22Rv1 (cell line): ENCODE measurements around the gene PDIA5.

ENCODE experiments used
- H3K27ac ChIP-seq: fragments of 450-650 bp; 2 replicates; pipeline ENCODE4 v1.5.1; 2017
- CTCF ChIP-seq: fragments of 450-650 bp; IDR thresholded peaks from 2 replicates; pipeline ENCODE4 v1.5.1; 2017; ENCODE audit warnings: mild to moderate bottlenecking
- ZFX ChIP-seq: fragments of 450-650 bp; IDR thresholded peaks from 2 replicates; pipeline ENCODE4 v1.6.1; 2017; ENCODE audit warnings: antibody characterized with exemption, borderline replicate concordance

Gene PDIA5

DNA sequence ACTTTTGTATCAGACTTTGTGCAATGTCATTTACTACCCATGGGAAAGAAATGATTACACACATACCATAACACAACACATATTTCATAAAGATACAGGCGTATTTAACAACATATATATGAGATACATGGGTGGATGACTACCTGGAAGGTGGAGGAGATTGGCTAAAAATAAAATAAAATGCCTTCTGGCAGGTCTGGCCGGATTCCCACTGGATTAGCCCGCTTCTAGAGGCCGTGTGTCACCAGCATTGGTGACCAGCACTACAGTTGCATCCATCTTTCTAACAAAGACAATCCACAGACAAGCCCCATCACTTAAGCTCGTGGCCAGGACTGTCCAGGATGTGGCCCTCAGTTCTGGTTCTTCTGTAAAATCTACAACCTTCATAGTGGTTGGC lies 114.0 kb downstream of the PDIA5 start:
- TF ChIP-seq ZFX (no peak), CTCF (no peak)

GRCh38 chr3:123186695-123187094 lies 119.9 kb downstream of the PDIA5 start:
- no peak overlapping the region for H3K27ac ChIP-seq
- TF ChIP-seq ZFX: no peak
- no peak for TF ChIP-seq CTCF

More for the DNA sequence above, 114.0 kb downstream of the PDIA5 start:
- H3K27ac ChIP-seq: no peak overlapping the region

- H3K27ac ChIP-seq: no peak overlapping the region
- TF ChIP-seq ZFX: no peak
- TF ChIP-seq CTCF: no peak
Measured at GRCh38 chr3:123188058-123188457, 121.2 kb downstream of the PDIA5 start.

- H3K27ac ChIP-seq: no peak overlapping the region
- TF ChIP-seq CTCF (no peak), ZFX (no peak)
Measured at GRCh38 chr3:123193448-123194101, 126.8 kb downstream of the PDIA5 start.

DNA sequence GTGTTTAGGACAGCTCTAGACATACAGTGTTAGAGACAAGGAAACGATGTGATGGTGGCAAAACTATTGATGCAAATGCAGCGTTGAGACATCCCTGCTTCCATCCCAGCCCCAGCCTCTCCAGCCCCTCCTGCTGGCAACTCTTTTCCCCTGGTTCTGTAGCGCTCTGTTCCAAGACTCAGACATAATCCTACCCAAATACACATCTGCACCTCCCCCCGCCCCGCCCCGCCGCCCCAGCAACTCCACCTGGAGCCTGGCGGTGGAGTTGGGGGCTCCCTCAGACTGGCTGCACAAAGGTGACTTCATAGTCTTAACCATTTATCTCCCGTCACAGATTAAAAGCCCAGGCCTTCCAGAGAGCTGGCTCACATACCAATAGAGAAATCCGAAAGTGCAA lies 127.7 kb downstream of the PDIA5 start:
- H3K27ac ChIP-seq: no peak overlapping the region
- no peak for TF ChIP-seq CTCF
- TF ChIP-seq ZFX: no peak

GRCh38 chr3:123198372-123198771 lies 131.5 kb downstream of the PDIA5 start:
- TF ChIP-seq ZFX (no peak), CTCF (no peak)
- H3K27ac ChIP-seq: no peak overlapping the region

GRCh38 chr3:123201223-123201556 lies 134.4 kb downstream of the PDIA5 start:
- TF ChIP-seq CTCF: no peak
- peak overlapping the region; percentile 80 for H3K27ac ChIP-seq
